COR-L47 (cell line): ENCODE measurements around the gene SMARCC1.
"Not testable (repeated sequence)": the region's sequence is repeated elsewhere in the genome, so short reads cannot be mapped to it uniquely, and the experiment has no call there.

ENCODE experiments used
- DNase-seq: peaks from one replicate; lab custom pipeline; 2025; lab: John Stamatoyannopoulos, UW

The SMARCC1 gene

DNA sequence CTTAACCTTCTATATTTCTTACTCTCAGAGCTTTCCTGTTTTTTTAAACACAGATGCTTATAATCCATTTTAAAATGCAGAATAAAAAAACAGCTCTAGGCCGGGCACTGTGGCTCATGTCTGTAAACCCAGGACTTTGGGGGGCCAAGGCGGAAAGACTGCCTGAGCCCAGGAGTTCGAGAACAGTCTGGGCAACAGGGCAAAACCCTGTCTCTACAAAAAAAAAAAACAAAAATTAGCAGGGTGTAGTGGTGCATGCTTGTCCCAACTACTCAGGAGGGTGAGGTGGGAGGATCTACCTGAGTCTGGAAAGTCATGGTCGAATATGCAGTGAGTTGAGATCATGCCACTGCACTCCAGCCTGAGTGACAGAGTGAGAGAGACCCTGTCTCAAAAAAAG is 15.5 kb downstream of the SMARCC1 start:
- DNase-seq, result no peak

DNA sequence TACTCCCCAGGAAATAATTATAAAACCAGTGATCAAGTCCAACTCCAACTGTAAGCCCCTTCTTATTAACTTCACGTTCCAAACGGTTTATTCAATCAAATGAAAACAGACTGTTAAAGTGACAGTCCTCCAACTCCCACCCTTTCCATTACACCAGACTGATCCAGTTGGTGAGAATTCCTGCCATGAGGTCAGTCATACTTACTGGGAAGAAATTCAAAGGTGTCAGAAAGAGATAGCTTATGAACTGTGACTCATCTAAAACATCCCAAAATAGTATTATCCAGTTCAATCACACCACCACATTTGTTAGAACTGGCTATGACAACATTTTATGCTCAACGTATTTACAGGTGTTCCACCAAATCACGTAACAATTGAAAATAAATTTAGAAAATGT is 19.5 kb downstream of the SMARCC1 start:
- no peak for DNase-seq

DNA sequence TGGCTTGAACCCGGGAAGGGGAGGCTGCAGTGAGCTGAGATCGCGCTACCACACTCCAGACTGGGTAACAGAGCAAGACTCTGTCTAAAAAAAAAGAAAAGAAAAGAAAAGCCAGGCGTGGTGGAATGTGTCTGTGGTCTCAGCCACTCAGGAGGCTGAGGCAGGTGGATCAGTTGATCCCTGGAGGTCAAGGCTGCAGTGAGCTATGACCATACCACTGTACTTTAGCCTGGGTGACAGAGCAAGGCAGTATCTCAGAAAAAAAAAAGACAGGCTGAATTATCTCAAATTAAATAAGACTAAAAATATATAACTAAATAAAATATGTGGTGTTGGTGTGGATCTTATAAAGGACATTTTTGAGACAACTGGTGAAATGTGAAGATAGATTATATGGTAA is 20.6 kb downstream of the SMARCC1 start:
- no peak for DNase-seq

DNA sequence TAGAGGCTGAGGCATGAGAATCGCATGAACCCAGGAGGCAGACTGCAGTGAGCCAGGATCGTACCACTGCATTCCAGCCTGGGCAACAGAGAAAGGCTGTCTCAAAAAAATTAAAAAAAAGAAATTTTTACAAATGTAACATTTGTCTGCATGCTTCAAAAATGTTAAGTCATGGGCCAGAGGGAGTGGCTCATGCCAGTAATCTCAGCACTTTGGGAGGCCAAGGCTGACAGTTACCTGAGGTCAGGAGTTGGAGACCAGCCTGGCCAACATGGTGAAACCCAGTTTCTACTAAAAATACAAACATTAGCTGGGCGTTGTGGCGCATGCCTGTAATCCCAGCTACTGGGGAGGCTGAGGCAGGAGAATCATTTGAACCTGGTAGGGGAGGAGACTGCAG is 21.5 kb downstream of the SMARCC1 start:
- DNase-seq, result not testable (repeated sequence)

DNA sequence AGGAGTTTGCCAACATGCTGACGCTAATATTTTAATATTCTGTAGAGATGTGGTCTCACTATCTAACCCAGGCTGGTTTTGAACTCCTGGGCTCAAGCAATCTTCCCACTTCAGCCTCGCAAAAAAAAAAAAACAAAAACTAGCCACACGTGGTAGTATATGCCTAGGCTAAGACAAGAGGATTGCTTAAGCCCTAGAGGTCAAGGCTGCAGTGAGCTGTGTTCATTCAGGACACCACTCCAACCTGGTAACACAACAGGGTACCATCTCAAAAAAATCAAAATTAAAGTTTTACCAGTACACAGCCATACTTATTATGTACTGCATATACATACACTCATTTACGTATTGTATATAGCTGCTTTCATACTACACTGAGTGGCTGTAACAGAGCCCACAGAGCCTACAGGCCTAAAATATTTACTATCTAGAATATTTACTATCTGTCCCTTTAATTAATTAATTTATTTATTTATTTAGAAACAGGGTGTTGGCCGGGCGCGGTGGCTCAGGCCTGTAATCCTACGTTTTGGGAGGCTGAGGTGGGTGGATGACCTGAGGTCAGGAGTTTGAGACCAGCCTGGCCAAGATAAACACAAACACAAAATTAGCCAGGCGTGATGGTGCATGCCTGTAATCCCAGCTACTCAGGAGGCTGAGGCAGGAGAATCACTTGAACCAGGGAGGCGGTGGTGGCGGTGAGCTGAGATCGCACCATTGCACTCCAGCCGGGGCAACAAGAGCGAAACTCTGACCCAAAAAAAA is 23.2 kb downstream of the SMARCC1 start:
- DNase-seq, result no peak

DNA sequence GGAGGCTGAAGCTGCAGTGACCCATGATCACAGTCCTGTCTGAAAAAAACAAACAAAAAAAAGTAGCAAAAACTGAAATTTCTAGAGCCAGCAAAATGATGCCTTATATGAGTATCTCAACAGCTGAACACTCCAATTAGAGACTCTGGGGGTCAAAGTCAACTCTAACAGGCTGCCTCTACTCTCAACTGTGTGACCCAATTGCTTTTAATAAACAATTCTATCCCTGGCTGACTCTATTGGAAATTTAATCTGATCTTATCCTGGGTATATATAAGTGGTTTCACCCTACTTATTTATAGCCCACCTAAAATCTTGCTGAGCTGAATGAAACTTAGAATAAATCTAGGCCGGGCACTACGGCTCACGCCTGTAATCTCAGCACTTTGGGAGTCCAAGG is 29.0 kb downstream of the SMARCC1 start:
- DNase-seq, result no peak

DNA sequence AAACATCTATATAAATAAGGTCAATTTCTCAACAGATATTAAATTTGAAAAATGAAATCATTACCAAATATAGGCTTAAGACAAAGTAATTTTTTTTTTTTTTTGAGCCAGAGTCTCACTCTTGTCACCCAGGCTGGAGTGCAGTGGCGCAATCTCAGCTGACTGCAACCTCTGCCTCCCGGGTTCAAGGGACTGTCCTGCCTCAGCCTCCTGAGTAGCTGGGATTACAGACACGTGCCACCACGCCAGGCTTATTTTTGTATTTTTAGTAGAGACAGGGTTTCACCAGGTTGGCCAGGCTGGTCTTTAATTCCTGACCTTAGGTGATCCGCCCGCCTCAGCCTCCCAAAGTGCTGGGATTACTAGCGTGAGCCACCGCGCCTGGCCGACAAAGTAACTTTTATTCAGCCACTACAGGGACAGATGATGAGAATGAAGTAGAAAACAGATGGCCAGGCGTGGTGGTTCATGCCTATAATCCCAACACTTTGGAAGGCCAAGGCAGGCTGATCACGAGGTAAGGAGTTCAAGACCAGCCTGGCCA is 30.8 kb downstream of the SMARCC1 start:
- DNase-seq, result not testable (repeated sequence)

DNA sequence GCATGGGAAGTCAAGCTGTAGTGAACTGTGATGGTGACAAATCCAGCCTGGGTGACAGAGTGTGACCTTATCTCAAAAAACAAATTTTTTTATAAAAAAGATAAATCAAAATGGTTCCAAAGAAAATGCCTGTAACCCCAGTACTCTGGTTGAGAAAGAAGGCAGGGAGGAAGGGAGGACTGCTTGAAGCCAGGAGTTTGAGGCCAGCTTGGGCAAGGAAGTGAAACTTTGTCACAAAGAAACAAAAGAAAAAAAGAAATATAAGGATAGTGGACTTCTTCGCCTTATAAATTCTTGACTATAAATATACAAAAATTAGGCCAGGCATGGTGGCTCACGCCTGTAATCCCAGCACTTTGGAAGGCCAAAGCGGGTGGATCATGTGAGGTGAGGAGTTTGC is 34.1 kb downstream of the SMARCC1 start:
- DNase-seq, result no peak

DNA sequence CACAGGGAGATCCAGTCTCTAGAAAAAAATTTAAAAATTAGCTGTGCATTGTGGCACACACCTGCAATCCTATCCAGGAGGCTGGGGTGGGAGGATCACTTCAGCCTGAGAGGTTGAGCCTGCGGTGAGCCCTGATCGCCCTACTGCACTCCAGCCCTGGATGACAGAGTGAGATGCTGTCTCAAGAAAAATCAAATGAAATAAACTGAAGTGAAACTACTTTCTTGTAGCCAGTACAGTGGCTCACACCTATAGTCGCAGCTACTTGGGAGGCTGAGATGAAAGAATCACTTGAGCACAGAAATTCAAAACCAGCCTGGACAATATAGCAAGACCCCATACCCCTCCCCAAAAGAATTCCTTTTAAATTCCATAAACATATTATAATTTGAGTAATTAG is 35.4 kb downstream of the SMARCC1 start:
- DNase-seq, result no peak

DNA sequence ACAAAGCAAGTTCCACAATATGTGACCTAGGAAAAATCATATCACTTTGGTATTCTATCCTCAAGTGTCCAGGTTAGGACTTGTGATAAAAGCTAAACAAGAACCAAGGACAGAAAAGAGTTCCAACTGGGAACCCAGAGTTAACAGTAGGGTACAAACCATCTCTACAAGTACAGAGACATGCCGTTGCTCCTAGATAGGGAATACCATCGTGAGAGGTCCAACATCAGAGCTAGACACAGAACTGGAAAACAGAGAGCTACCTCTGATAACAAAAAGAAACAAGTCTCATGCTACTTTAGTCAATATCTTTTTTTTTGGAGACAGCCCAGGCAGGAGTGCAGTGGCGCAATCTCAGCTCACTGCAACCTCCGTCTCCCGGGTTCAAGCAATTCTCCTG is 37.8 kb downstream of the SMARCC1 start:
- no peak for DNase-seq

DNA sequence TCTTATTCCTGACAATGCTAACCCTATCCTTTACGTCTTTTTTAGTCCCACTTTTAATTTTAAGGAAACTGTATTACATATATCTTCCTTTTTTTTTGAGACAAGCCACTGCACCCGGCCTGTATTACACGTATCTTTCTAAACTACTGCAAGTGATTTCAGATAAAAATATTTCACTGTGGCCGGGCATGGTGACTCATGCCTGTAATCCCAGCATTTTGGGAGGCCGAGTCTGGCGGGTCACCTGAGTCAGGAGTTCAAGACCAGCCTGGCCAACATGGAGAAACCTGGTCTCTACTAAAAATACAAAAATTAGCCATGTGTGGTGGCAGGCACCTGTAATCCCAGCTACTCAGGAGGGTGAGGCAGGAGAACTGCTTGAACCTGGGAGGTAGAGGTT is 38.3 kb downstream of the SMARCC1 start:
- not testable (repeated sequence) for DNase-seq

DNA sequence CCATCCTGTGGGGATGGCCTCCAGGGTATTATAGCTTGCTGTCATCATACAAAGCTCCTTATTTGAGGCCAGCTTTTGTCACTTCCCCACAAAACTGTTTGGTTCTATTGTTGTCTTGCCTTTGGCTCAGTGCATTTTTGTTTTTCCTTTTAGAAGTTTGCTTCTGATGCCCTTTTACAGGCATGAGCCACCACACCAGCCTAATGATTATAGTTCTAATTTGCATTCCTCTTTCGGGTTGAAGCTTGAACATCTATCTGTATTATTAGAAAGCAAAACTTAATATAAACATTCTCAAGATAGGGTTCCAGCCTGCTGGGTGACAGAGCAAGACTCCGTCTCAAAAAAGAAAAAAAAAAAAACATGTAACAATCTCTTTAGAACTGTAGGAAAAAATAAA is 39.8 kb downstream of the SMARCC1 start:
- no peak for DNase-seq

DNA sequence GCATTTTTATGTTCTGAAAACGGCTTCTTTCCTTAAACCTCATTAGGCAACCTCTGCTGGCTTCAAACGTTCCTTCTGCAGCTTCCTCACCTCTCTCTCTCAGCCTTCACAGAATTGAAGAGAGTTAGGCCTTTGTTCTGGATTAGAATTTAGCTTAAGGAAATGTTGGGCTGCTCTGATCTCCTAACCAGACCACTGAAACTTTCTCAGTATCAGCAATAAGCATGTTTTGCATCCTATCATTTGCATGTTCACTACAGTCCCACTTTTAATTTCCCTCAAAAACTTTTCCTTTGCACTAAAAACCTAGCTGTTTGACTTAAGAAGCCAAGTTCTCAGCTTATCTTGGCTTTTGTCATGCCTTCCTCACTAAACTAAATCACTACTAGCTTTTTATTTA is 49.5 kb downstream of the SMARCC1 start:
- no peak for DNase-seq

DNA sequence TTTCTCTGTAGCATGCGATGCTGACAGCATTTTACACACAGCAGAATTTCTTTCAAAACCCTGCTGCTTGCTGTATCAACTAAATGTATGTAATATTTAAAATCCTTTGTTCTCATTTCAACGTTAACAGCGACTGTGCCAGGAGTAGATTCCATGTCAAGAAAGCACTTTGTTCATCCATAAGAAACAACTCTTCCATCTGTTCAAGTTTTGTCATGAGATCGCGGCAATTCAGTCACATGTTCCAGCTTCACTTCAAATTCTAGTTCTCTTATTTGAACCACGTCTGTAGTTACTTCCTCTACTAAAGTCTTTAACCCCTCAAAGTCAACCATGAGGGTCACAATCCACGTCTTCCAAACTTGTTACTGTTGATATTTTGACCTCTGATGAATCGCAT is 50.6 kb downstream of the SMARCC1 start:
- DNase-seq, result no peak

DNA sequence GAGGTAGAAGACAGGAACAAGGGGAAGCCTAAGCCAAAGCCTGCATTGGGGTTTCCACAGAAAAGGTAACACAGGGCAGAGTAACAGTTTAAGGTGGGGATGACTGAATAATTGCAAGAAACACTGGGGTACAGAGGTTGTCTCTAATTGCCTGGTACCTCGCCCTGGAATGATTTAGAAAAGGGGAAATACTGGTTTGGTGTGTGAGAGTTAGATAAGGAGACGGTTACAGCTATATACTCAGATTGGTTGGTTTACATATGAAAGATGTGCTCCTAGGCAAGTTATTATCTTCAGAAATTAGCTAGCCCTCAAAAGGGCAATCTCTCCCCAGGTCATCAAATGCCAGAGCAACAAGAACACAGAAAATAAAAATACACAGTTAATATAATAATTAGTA is 58.8 kb downstream of the SMARCC1 start:
- no peak for DNase-seq

DNA sequence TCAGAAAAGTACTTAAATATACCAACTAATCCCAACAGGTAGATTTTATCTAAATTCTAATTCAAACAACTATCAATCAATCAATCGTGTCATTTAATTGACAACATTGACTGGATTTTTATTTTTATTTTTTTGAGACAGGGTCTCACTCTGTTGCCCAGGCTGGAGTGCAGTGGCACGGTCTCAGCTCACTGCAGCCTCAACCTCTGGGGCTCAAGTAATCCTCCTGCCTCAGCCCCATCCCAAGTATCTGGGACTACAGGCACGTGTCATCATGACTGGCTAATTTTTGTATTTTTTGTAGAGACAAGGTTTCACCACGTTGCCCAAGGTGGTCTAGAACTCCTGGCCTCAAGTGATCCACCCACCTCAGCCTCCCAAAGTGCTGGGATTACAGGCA is 64.2 kb downstream of the SMARCC1 start:
- DNase-seq, result not testable (repeated sequence)

DNA sequence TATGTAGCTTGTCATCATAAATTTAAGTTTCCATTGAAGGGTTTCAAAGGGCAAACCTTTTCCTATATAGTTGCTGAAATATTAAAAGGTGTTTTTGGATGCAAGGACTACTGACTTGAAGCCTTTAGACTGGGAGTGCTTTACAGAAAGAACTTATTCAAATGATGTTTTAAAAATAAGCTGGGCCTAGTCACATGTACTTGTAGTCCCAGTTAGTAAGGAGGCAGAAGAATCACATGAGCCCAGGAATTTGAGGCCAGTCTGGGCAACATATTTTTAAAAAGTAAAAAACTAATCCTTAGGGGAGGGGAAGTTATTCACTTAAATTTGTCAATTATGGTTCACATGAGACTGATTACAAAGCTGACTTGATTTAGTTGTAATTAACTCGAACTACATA is 65.0 kb downstream of the SMARCC1 start:
- no peak for DNase-seq

DNA sequence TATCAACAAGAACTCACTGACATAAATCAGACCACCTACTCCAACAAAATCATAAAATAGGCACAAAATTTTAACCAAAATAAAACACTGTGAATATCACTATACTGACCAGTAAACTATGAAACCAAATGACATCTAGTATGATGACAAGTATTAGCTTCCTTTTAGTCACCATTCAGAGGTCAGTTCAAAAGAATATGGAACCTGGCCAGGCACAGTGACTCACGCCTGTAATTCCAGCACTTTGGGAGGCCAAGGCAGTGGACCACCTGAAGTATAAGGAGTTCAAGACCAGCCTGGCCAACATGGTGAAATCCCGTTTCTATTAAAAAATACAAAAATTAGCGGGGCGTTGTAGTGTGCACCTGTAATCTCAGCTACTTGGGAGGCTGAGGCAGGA is 65.8 kb downstream of the SMARCC1 start:
- no peak for DNase-seq

DNA sequence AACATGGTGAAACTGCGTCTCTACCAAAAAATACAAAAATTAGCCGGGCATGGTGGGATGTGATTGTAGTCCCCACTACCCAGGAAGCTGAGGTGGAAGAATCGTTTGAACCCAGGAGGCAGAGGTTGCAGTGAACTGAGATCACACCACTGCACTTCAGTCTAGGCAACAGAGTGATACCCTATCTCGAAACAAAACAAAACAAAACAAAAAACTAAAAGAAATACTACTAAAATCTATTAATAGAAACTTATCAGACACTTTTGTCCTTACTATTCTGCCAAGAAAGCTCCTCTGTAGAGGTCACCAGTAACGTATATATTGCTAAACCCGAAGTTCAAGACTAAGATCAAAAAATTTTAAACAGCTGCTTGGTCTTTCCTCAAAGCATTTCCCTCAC is 67.1 kb downstream of the SMARCC1 start:
- no peak for DNase-seq

DNA sequence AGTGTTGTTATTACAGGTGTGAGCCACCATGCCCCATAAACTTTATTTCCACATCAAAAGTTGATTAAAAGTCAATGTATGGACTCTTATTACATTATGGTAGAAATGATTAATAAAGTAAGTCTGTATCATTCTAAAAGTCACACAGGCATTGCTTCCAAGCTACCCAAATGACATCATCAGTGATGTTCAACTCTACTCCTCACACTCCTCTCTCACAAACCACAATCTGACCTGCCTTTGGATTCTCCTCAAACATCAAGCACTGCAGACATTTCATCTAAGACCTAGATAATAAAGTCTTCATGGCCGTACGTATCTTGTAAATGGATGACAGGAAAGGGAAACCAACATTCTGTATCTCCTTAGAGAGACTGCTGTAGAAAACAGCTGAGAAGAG is 68.0 kb downstream of the SMARCC1 start:
- no peak for DNase-seq

DNA sequence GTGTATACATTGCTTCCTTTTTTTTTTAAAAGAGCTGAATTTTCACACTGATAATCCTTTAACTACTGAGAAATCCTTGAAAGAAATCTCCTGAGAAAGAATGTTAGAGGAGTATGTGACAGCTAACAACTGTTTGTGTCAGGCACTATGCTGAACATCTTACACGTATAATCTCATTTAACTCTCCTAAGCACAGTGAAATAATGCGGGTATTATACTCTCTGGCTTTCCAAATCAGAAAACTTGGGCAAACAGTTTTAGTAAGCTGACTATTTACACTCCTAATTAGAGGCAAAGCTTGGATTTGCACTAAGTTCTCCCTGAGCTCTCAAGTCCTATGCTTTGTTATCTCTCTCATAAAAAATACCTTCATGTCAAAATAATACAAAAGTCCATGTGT is 69.3 kb downstream of the SMARCC1 start:
- DNase-seq, result no peak

DNA sequence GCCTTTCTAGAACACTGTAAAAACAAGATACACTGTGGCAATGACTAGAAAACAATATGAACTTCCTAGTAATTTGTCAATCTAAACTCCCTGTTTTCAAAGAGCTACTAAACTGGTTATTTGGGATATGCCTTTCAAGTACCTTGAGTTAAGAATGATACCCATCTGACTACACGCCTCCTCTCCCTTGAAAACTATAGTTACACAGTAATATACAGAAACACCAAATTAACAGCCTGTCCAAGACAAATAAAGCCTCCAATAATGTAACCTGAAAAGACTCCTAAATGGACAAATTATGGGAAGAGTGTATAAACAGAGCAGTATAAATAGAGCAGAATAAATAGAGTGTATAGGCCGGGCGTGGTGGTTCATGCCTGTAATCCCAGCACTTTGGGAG is 70.1 kb downstream of the SMARCC1 start:
- DNase-seq, result no peak

DNA sequence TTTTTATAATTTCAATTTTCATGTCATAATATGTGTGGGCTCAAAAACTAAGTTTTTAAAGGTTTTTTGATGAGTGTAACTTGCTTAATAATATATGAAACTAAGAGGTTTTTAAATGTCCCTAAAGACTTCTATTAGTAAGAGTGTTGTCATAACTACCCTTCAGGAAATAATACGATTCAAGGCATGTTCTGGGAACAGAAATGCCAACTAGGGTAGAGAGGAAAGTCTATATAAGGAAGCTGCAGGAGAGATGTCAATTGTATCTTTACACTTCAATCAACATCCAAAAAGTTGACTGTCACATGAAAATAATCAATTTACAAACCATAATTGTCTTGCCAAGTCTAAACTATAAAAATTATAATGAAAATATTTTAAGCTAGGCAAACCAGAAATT is 76.3 kb downstream of the SMARCC1 start:
- no peak for DNase-seq

DNA sequence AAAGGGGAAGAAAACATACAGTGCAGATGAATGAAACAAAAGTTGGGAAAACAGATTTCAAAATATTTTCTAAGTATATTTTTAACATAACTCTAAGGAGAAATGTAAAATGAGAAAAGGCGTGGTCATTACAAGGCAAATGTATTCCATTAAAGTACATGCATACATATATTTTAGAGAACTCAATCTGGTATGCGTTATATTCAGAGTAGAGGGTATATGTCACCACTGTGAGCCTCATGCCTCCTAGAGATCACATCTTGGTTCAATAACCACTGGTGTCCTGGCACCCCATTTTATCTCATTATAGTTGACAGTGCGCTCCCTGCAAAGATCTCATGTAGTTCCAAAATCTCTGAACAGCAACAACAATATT is 77.5 kb downstream of the SMARCC1 start:
- DNase-seq, result no peak
